SJCRH30 (cell line): ENCODE data around the gene CD86. TPM values are rescaled to one million over a fixed set of nuclear protein-coding genes. Genes with fewer than 3 reads are reported as not detected.
"Not testable (repeated sequence)": the region's sequence is repeated elsewhere in the genome, so short reads cannot be mapped to it uniquely, and the experiment has no call there.

Experiments
- DNase-seq, 2 experiments: peaks; one replicate each; pipeline ENCODE4 v3.0.0-alpha.2; 2015 to 2020
- H3K27ac ChIP-seq: fragments of 250-450 bp; sonication (Bioruptor Pico); 2 replicates; pipeline ENCODE4 v1.5.1; 2020; ENCODE audit warnings: mild to moderate bottlenecking, moderate library complexity
- H3K27me3 ChIP-seq: fragments of 250-450 bp; sonication (Bioruptor Pico); 2 replicates; pipeline ENCODE4 v1.5.1; 2020; ENCODE audit warnings: mild to moderate bottlenecking, moderate library complexity
- H3K36me3 ChIP-seq: fragments of 250-450 bp; sonication (Bioruptor Pico); 2 replicates; pipeline ENCODE4 v1.5.1; 2020; ENCODE audit warnings: mild to moderate bottlenecking, moderate library complexity
- H3K4me1 ChIP-seq: fragments of 250-450 bp; sonication (Bioruptor Pico); 2 replicates; pipeline ENCODE4 v1.5.1; 2020; ENCODE audit warnings: mild to moderate bottlenecking, moderate library complexity
- H3K4me3 ChIP-seq: fragments of 250-450 bp; sonication (Bioruptor Pico); 2 replicates; pipeline ENCODE4 v1.5.1; 2020; ENCODE audit warnings: mild to moderate bottlenecking, moderate library complexity
- H3K9me3 ChIP-seq: fragments of 250-450 bp; sonication (Bioruptor Pico); replicated peaks from 2 replicates; pipeline ENCODE4 v1.5.1; 2020; ENCODE audit warnings: mild to moderate bottlenecking, moderate library complexity
- total RNA-seq: library from RNA; depleted of rRNA; stranded (reverse); fragments of >200 nt; shearing (Covaris generic); gene quantifications from 2 replicates; pipeline ENCODE4 v1.2.3, GENCODE V29; 2014

The CD86 gene
- total RNA-seq, 1 experiment from 2014 or later: not detected

GRCh38 chr3:122031123-122031468 is 24.1 kb upstream of the CD86 start:
- H3K27ac ChIP-seq: no peak overlapping the region
- H3K9me3 ChIP-seq: no peaks in the 10 kb centered on the region
- no peaks in the 10 kb centered on the region for H3K4me1 ChIP-seq
- no peak overlapping the region for H3K4me3 ChIP-seq
- H3K36me3 ChIP-seq: no peaks in the 10 kb centered on the region
- H3K27me3 ChIP-seq: no peaks in the 10 kb centered on the region
- no peak for DNase-seq

- no peaks in the 10 kb centered on the region for H3K36me3 ChIP-seq
- DNase-seq: no peak
- no peaks in the 10 kb centered on the region for H3K27me3 ChIP-seq
- H3K4me1 ChIP-seq: no peaks in the 10 kb centered on the region
- no peak overlapping the region for H3K27ac ChIP-seq
- H3K4me3 ChIP-seq: no peak overlapping the region
- H3K9me3 ChIP-seq: no peaks in the 10 kb centered on the region
Observed at GRCh38 chr3:122032531-122032930, 22.6 kb upstream of the CD86 start.

- H3K4me3 ChIP-seq: no peak overlapping the region
Observed at GRCh38 chr3:122033023-122033422, 22.1 kb upstream of the CD86 start.

GRCh38 chr3:122047296-122047695 is 7.9 kb upstream of the CD86 start:
- not testable (repeated sequence) for H3K9me3 ChIP-seq, H3K4me1 ChIP-seq, H3K36me3 ChIP-seq, H3K4me3 ChIP-seq, H3K27me3 ChIP-seq, DNase-seq, H3K27ac ChIP-seq

More at GRCh38 chr3:122033023-122033422, 22.1 kb upstream of the CD86 start:
- no peak for DNase-seq
- no peaks in the 10 kb centered on the region for H3K36me3 ChIP-seq
- H3K27ac ChIP-seq: no peak overlapping the region
- no peaks in the 10 kb centered on the region for H3K9me3 ChIP-seq
- no peaks in the 10 kb centered on the region for H3K27me3 ChIP-seq
- H3K4me1 ChIP-seq: no peaks in the 10 kb centered on the region

GRCh38 chr3:122047773-122048172 is 7.4 kb upstream of the CD86 start:
- not testable (repeated sequence) for H3K27ac ChIP-seq, H3K4me1 ChIP-seq, H3K9me3 ChIP-seq

GRCh38 chr3:122052968-122053367 is 2.2 kb upstream of the CD86 start:
- no peak for DNase-seq
- H3K27me3 ChIP-seq: no peaks in the 10 kb centered on the region
- no peaks in the 10 kb centered on the region for H3K36me3 ChIP-seq
- no peak overlapping the region for H3K27ac ChIP-seq
- no peaks in the 10 kb centered on the region for H3K4me1 ChIP-seq
- H3K4me3 ChIP-seq: no peak overlapping the region
- no peaks in the 10 kb centered on the region for H3K9me3 ChIP-seq

More at GRCh38 chr3:122047773-122048172, 7.4 kb upstream of the CD86 start:
- DNase-seq, H3K36me3 ChIP-seq, H3K27me3 ChIP-seq, H3K4me3 ChIP-seq: not testable (repeated sequence)

GRCh38 chr3:122057671-122058070 is 2.5 kb downstream of the CD86 start:
- Histone ChIP-seq H3K27me3 (no peaks in the 10 kb centered on the region), H3K36me3 (no peaks in the 10 kb centered on the region), H3K4me1 (no peaks in the 10 kb centered on the region), H3K9me3 (no peaks in the 10 kb centered on the region), H3K27ac (no peak overlapping the region), H3K4me3 (no peak overlapping the region)
- no peak for DNase-seq

GRCh38 chr3:122058294-122058693 is 3.1 kb downstream of the CD86 start:
- no peak for DNase-seq
- Histone ChIP-seq H3K36me3 (no peaks in the 10 kb centered on the region), H3K27ac (no peak overlapping the region), H3K27me3 (no peaks in the 10 kb centered on the region), H3K9me3 (no peaks in the 10 kb centered on the region), H3K4me1 (no peaks in the 10 kb centered on the region), H3K4me3 (no peak overlapping the region)

GRCh38 chr3:122060040-122060698 is 5.0 kb downstream of the CD86 start:
- Histone ChIP-seq H3K4me3 (no peak overlapping the region), H3K27me3 (no peaks in the 10 kb centered on the region), H3K4me1 (no peaks in the 10 kb centered on the region), H3K9me3 (no peaks in the 10 kb centered on the region), H3K36me3 (no peaks in the 10 kb centered on the region), H3K27ac (no peak overlapping the region)
- DNase-seq: no peak

GRCh38 chr3:122063908-122064307 is 8.7 kb downstream of the CD86 start:
- DNase-seq: no peak
- no peaks in the 10 kb centered on the region for H3K4me1 ChIP-seq
- no peaks in the 10 kb centered on the region for H3K9me3 ChIP-seq
- H3K27me3 ChIP-seq: no peaks in the 10 kb centered on the region
- H3K36me3 ChIP-seq: no peaks in the 10 kb centered on the region
- no peak overlapping the region for H3K27ac ChIP-seq
- H3K4me3 ChIP-seq: no peak overlapping the region

- no peak overlapping the region for H3K4me3 ChIP-seq
- no peaks in the 10 kb centered on the region for H3K9me3 ChIP-seq
- no peak for DNase-seq
- no peaks in the 10 kb centered on the region for H3K4me1 ChIP-seq
- no peaks in the 10 kb centered on the region for H3K36me3 ChIP-seq
- H3K27ac ChIP-seq: no peak overlapping the region
- no peaks in the 10 kb centered on the region for H3K27me3 ChIP-seq
Observed at GRCh38 chr3:122064326-122064725, 9.2 kb downstream of the CD86 start.

GRCh38 chr3:122066331-122067213 is 11.4 kb downstream of the CD86 start:
- Histone ChIP-seq H3K27ac (no peak overlapping the region), H3K27me3 (no peaks in the 10 kb centered on the region), H3K9me3 (no peaks in the 10 kb centered on the region), H3K4me1 (no peaks in the 10 kb centered on the region), H3K36me3 (no peaks in the 10 kb centered on the region), H3K4me3 (no peak overlapping the region)
- DNase-seq: peak in 1 of 2 experiments; percentile 10

GRCh38 chr3:122067214-122067550 is 12.0 kb downstream of the CD86 start:
- Histone ChIP-seq H3K27me3 (no peaks in the 10 kb centered on the region), H3K4me3 (no peak overlapping the region), H3K9me3 (no peaks in the 10 kb centered on the region), H3K27ac (no peak overlapping the region), H3K4me1 (no peaks in the 10 kb centered on the region), H3K36me3 (no peaks in the 10 kb centered on the region)
- DNase-seq: no peak

GRCh38 chr3:122067588-122068240 is 12.6 kb downstream of the CD86 start:
- Histone ChIP-seq H3K4me1 (no peaks in the 10 kb centered on the region), H3K27ac (no peak overlapping the region), H3K4me3 (no peak overlapping the region), H3K36me3 (no peaks in the 10 kb centered on the region), H3K9me3 (no peaks in the 10 kb centered on the region), H3K27me3 (no peaks in the 10 kb centered on the region)
- DNase-seq: no peak

- Histone ChIP-seq H3K27ac (no peak overlapping the region), H3K4me3 (no peak overlapping the region), H3K27me3 (no peaks in the 10 kb centered on the region), H3K4me1 (no peaks in the 10 kb centered on the region), H3K9me3 (no peaks in the 10 kb centered on the region), H3K36me3 (no peaks in the 10 kb centered on the region)
- no peak for DNase-seq
Observed at GRCh38 chr3:122074621-122075265, 19.6 kb downstream of the CD86 start.
